Measurements from ENCODE around the gene MT2A.

MT2A gene

DNA sequence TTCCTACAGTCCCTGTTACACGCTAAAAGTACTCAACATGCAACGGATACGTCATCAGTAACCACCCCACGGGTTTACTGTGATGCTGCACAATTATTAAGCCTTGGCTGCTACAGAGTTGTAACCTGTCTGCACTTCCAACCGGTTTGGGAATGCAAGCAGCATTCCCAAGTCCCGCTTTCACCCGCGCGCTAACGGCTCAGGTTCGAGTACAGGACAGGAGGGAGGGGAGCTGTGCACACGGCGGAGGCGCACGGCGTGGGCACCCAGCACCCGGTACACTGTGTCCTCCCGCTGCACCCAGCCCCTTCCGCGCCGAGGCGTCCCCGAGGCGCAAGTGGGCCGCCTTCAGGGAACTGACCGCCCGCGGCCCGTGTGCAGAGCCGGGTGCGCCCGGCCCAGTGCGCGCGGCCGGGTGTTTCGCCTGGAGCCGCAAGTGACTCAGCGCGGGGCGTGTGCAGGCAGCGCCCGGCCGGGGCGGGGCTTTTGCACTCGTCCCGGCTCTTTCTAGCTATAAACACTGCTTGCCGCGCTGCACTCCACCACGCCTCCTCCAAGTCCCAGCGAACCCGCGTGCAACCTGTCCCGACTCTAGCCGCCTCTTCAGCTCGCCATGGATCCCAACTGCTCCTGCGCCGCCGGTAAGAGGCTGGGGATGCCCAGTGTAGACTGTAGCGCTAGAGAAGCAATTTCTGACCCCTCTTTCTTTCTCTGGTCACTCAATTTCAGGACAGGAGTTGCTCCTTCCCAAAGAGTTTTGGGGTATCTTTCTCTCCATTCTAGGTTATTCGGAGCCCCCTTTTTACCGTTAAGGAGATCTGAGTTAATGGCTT lies at the start of gene MT2A:
TSS of gene MT2A (plus strand) at position 542 of the 833 bp plus-strand sequence. CDS start at position 614, 72 bp downstream.
- FAIRE-seq (no peak), DNase-seq (ENCODE audit: insufficient read length, low spot score) (peak; percentile 76)
- TF ChIP-seq, protein P1, sequence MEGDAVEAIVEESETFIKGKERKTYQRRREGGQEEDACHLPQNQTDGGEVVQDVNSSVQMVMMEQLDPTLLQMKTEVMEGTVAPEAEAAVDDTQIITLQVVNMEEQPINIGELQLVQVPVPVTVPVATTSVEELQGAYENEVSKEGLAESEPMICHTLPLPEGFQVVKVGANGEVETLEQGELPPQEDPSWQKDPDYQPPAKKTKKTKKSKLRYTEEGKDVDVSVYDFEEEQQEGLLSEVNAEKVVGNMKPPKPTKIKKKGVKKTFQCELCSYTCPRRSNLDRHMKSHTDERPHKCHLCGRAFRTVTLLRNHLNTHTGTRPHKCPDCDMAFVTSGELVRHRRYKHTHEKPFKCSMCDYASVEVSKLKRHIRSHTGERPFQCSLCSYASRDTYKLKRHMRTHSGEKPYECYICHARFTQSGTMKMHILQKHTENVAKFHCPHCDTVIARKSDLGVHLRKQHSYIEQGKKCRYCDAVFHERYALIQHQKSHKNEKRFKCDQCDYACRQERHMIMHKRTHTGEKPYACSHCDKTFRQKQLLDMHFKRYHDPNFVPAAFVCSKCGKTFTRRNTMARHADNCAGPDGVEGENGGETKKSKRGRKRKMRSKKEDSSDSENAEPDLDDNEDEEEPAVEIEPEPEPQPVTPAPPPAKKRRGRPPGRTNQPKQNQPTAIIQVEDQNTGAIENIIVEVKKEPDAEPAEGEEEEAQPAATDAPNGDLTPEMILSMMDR (IDR thresholded peaks at IDR 0.05; ENCODE audit: insufficient read depth, missing control alignments), result no peak

DNA sequence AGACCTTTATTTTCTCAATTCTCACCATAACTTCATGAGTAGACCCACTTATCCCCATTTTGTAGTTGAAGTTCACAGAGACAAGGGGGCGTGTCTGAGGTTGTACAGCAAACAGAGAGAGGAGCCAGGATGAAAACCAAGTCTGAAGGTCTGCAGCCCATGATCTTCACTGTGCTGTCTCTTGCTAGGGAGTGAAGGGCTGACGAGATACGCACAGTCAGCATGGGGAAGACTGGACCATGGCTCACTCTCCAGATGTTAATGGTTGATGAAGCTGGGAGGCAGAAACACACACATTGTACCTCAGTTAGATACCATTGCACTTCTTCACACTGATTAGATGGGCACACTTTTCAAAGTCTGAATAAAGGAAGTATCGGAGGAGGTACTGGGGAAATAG lies 49.3 kb upstream of the MT2A start:
- DNase-seq (ENCODE audit: insufficient read length, low spot score) (no peak), FAIRE-seq (no peak)
- TF ChIP-seq, protein P1 (IDR thresholded peaks at IDR 0.05; ENCODE audit: insufficient read depth, missing control alignments), result no peak

DNA sequence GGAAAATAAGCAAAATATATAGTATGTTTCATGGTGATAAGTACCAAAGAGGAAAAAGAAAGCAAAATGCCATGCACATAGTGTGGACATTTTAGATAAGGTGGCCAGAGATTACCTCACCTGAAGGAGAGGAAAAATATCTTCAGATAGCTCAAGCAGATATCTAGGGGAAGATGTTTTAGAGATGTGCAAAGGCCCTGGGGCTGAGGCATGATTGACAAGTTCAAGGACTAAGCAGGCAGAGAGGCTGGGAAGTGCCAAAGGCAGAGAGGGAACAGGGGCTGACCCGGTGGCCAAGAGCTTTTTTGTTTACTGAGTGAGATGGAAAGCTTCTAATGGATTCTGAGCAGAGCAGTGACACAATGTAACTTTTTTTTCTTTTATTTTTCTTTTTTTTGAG lies 47.9 kb upstream of the MT2A start:
- no peak for FAIRE-seq
- TF ChIP-seq, protein P1 (IDR thresholded peaks at IDR 0.05; ENCODE audit: insufficient read depth, missing control alignments), result no peak
- no peak for DNase-seq (ENCODE audit: insufficient read length, low spot score)

DNA sequence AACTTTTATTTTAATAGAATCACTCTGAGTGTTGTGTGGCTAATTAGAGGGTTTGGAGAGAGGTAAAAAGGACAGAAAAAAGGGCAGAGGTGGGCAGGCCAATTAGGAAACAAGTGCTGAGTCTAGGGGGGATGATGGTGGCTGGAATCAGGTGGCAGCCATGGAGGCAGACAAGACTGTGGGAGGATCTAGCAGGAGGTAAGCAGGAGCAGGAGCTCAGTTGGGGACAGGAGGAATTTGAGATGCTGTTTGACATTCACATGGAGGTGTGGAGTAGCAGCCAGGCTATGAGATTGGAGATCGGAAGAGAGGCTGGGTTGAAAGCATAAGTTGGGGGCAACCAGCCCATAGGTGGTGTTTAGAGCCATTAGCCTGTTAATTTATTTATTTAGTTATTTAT lies 47.3 kb upstream of the MT2A start:
- DNase-seq (ENCODE audit: insufficient read length, low spot score), result no peak
- FAIRE-seq, result no peak
- TF ChIP-seq, protein P1 (IDR thresholded peaks at IDR 0.05; ENCODE audit: insufficient read depth, missing control alignments), result no peak

DNA sequence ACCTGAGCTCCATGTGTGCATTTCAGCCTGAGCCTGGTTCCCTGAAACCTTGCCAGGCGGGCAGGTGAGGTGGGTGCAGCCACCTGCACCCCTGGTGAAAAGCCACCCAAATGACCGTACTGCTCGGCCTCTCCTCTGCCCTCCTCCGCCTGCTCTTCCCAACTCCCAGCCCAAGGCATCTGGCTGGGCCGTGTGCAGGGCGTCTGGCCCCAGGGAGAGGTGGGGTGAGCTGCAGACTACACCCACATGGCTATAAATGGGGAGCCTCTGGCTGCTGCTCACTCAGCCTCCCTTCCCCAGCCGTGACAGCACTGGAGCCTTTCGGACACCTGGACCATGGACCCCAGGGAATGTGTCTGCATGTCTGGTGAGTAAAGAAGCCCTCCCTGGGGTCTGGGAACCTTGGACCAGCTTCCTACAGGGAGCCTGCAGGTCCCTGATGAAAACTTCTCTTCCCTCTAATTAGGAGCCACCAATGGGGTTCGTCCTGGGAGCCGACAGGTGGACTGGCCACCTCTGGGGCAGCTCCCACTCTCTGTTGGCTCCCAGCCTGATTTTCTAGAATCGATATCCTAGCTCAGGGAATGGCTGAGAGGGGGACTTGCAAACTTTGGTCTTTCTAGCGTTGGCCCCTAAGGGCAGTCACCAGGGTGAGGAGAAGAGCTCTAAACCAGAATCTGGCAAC lies 43.4 kb upstream of the MT2A start, which contains the start of gene MT4:
TSS of gene MT4 (plus strand) at position 281 of the 685 bp plus-strand sequence. CDS start at position 337, 56 bp downstream.
- DNase-seq (ENCODE audit: insufficient read length, low spot score), result no peak
- FAIRE-seq, result no peak
- TF ChIP-seq, protein P1 (IDR thresholded peaks at IDR 0.05; ENCODE audit: insufficient read depth, missing control alignments), result no peak

DNA sequence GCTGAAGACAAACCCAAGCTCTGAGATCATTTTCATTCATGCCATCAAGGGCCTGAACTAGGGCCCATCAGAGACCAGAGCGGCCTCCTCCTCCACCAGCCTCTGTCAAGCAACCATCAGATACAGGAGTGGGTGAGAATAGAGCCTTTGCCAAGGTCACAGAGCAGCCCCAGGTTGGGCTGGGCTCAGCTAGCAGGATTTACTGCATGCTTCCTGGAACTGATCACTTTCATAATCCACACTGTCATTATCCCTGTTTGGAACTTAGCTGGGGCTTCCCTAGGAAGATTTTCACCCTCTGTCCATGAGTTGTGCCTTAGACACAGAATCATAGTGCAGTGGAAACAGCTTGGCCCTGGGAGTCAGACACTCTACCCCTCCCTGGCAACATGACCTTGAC lies 38.4 kb upstream of the MT2A start:
- FAIRE-seq (no peak), DNase-seq (ENCODE audit: insufficient read length, low spot score) (no peak)
- TF ChIP-seq, protein P1 (IDR thresholded peaks at IDR 0.05; ENCODE audit: insufficient read depth, missing control alignments), result no peak

Measured in D721Med (cell line).